NCI-H2171 treated with DMSO at 0.1 percent for 48 hours (cell line): ENCODE results near the gene LRRC10B.
"Not testable (repeated sequence)": the region's sequence is repeated elsewhere in the genome, so short reads cannot be mapped to it uniquely, and the experiment has no call there.

Source experiments
- DNase-seq: peaks from one replicate; lab custom pipeline; 2025; lab: John Stamatoyannopoulos, UW

LRRC10B gene

GRCh38 chr11:61507962-61508861 lies at the start of gene LRRC10B:
Gene LRRC10B (plus strand): TSS chr11:61508749. CDS start chr11:61508999, 250 bp downstream.
- peak; percentile 74 for DNase-seq

GRCh38 chr11:61460474-61460881 lies 48.1 kb upstream of the LRRC10B start:
- DNase-seq: peak; percentile 78

GRCh38 chr11:61460986-61461385 lies 47.6 kb upstream of the LRRC10B start:
- DNase-seq: no peak

DNA sequence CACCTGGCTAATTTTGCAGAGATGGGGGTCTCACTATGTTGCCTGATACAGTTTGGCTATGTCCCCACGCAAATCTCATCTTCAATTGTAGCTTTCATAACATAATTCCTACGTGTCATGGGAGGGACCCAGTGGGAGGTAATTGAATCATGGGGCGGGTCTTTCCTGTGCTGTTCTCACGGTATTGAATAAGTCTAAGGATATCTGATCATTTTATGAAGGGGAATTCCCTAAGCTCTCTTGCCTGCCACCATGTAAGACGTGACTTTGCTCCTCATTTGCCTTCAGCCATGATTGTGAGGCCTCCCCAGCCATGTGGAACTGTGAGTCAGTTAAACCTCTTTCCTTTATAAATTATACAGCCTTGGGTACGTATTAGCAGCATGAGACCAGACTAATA lies 40.9 kb upstream of the LRRC10B start:
- not testable (repeated sequence) for DNase-seq

- no peak for DNase-seq
These were observed 40.5 kb upstream of the LRRC10B start for GRCh38 chr11:61468002-61468401.

GRCh38 chr11:61472282-61472681 lies 36.3 kb upstream of the LRRC10B start:
- no peak for DNase-seq

DNA sequence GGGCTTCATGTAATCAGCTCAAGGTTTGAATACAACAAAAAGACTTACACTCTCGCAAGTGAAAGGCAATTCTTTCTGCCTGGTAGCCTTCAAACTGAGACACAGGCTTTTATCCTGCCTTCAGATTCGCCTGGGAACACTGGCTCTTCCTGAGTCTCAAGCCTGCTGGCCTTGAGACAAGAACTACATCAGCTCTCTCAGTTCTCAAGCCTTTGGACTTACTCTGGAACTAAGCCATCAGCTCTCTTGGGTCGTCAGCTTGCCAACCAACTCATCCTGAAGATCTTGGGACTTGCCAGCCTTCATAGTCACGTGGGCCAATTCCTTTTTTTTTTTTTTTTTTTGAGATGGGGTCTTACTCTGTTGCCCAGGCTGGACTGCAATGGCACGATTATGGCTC lies 35.7 kb upstream of the LRRC10B start:
- DNase-seq: no peak

DNA sequence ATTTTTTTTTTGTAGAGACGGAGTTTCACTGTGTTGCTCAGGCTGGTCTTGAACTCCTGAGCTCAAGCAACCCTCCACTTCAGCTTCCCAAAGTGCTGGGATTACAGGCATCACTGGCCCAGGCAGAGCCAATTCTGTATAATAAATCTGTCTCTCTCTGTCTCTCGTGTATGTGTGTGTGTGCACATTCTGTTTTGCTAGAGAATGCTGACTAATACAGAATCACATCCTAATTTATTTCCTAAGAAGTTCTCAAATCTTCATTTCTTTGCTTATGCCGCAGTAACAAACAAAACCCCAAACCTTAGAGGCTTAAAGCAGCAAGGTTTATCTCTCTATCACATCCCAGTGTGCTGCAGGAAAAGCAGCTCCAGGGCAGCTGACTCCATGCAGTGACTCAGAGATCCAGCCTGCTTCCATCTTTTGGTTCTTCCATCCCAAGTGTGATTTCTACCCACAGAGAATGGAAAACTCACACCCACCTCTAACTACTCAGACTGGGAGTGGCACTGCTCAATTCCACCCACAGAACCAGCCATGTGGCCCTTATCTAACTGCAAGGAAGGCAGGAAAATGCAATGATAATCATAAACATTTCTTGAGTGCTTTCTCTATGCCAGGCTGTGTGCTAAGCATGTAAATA lies 35.1 kb upstream of the LRRC10B start:
- no peak for DNase-seq

- no peak for DNase-seq
These were observed 34.4 kb upstream of the LRRC10B start for GRCh38 chr11:61474013-61474643.

GRCh38 chr11:61475433-61475832 lies 33.1 kb upstream of the LRRC10B start:
- no peak for DNase-seq

GRCh38 chr11:61476371-61476770 lies 32.2 kb upstream of the LRRC10B start:
- no peak for DNase-seq

DNA sequence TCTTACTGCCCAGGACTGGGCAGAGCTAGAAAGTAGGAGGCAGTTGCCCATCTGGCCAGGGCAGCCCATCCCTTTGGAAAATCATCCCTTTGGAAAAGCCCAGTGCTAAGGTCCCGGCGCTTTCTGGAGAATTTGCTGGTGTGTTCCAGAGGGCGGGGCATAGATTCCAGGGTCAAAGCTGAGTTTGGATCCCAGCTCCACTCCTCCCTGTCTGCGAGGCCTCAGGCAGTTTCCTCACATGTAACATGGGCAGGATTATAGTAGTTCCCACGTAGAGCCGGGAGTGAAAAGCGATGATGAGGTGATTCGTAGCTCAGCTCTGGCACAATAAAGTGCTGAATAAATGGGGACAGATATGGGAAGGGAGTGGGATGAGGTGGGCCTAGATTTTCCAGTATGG lies 31.4 kb upstream of the LRRC10B start:
- no peak for DNase-seq

DNA sequence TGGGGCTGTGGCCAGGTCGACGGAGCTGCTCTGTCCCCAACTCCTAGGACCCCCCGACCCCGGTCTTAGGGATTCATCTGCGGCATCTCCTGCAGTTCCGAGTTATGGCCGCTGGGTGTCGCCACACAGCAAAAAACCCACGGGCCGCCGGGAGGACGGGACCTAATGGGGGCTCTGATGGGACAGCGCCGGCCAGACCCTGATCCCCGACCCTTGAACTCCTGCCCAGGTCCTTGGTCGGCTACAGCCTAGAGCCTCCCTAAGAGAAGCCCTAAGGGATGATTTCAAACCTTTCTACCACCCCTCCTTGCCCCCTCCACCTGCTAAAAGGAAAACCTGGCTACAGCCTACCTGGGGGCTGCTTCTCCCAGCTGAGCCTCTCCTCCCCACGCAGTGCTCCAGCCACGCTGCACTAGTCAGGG lies 30.8 kb upstream of the LRRC10B start:
- no peak for DNase-seq

DNA sequence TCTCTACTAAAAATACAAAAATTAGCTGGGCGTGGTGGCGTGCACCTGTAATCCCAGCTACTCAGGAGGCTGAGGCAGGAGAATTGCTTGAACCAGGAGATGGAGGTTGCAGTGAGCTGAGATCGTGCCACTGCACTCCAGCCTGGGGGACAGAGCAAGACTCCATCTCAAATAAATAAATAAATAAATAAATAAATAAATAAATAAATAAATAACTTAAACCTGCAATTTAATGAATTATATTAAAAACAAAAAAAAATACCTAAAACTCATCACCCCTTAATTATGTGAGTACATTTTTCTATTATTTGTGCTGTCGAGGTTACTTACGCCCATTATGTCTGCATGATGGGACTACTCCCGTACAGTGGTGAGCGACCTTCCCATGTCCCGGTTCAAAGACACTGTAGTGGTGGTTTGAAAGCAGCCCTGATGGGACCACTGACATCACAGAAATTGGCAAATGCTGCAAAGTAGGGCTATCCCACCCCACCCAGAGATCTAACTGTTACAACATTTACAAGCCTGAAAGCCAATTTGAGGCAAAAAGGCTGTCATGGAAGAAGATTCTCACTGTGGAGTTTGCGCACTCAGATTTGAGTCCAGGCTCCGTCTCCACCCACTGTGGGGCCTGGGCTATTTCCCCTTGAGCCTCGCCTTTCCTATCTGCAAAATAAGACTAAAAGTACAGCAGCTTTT lies 29.0 kb upstream of the LRRC10B start:
- DNase-seq: not testable (repeated sequence)

DNA sequence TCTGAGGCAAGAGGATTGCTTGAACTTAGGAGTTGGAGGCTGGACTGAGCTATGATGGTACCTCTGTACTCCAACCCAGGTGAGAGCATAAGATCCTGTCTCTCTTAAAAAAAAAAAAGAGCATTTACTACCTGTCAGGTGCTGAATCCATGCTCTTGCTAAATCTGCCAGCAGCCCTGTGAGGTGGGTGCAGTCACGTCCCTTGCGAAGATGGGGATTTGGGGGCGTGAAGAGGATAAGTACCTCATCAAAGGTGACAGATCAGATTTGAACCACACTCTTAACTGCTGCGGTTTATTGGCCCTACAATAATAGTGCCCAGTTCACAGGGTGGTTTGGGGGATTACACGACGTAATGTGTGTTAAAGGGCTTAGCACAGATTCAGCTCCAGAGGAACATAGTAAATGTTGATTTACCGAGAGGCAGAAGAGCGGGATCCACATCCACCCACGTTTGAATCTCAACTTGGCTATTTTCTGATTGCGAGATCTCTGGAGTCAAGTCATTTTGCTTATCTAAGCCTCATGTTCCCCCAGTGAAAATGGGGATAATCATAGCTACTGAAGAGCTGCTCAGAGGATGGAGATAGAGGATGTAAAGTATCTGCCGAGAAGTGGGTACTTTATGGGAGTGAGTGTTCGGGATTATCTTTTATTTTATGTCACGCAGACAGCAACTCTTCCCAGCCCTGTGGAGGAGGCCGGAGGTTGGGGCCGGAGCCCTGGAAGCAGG lies 28.1 kb upstream of the LRRC10B start:
- no peak for DNase-seq

DNA sequence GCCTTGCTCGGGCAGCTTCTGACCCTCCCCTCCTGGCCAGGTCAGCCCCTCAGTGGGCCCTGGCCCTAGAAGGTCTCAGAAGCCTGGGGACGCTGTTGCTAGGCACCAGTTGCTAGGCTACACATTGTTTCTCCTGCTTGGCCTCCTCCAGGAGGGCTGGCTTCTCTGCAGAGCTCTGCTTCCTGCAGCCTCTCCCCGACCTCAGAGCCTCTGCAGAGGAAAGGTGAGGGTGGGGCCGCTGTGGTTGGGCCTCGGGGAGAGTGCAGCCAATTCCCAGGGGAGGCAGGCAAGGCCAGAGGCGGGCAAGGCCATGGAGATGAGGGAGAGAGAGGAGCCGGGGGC lies 27.6 kb upstream of the LRRC10B start:
- DNase-seq: peak; percentile 51

DNA sequence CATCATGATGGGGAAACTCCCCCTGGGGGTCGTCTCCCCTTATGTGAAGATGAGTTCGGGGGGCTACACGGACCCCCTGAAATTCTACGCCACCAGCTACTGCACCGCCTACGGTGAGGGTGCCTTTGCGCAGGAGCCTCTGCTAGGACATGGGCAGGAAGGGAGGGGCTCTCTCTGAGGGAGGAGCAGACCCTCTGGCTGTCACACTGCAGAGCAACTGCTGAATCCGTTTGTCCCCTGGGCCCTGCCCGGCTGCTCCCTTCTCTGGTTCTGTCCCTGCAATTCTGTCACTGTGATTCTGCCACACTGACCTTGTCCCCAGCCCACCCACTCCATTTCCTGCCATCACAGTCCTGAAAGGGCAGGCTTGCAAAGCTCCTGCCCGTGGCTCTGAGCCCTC lies 26.7 kb upstream of the LRRC10B start:
- no peak for DNase-seq

GRCh38 chr11:61482513-61482912 lies 26.0 kb upstream of the LRRC10B start:
- DNase-seq: no peak

GRCh38 chr11:61484541-61484940 lies 24.0 kb upstream of the LRRC10B start:
- DNase-seq: no peak

- no peak for DNase-seq
These were observed 23.5 kb upstream of the LRRC10B start for GRCh38 chr11:61485080-61485479.

DNA sequence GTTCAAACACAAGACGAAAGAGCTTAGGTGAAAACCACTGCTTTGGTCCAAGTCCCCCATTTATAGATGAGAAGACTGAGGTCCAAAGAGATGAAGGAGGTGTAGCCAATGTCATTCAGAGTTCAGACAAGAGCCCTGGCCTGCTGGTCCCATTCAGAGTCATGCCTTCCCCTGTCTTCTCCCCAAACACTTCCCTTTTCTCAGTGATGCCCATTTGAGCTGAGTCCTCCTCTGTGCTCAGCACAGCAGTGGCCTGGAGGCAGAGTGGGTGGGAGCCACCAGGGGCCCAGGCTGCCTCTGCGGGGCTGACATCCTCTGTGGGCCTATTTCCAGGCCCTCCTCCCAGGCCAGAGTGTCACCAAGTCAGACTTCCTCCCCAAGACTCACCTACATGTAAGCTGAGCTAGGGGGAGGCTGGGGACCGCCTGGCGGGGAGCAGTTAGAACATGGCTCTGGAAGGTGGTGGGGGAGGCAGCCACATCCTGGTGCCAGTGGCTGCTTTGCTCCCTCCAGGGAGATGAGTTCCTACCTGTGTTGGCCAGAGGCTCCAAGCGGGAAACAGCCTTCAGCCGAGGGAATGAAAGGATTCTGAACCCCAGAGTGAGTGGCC lies 22.4 kb upstream of the LRRC10B start:
- no peak for DNase-seq
